ENCODE results near the gene NEO1. TPM values are rescaled to one million over a fixed set of nuclear protein-coding genes. Genes with fewer than 3 reads are reported as not detected.

NEO1 gene
- total RNA-seq, 1 donor from 2014 or later, result 136 TPM

DNA sequence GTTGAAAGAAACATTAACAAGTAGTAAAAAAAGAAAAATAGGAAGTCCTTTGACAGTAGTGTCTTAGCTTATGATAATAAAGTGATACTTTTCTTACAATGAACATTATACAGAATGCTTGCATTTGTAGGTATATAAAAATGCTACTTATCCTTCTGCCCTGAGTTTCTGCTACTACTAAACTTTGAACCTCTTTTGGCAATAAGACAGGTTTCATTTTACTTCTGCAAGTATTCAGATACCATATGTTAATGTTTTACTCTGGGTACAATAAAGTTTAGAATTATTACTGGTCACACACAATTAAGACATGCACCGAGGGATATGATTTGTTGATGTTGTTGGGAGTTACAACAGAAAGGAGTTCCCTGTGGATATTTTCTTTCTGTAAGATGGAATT is 57.9 kb downstream of the NEO1 start:
- no peak for DNase-seq (ENCODE audit: low spot score in 2 of 2, unreplicated experiment in 2 of 2)
- Mint-ChIP-seq H3K4me3 (no peak overlapping the region), H3K36me3 (no peaks in the 10 kb centered on the region), H3K9me3 (no peaks in the 10 kb centered on the region), H3K27ac (no peak overlapping the region), H3K27me3 (ENCODE audit: low read depth) (no peaks in the 10 kb centered on the region), H3K4me1 (no peaks in the 10 kb centered on the region)
- TF ChIP-seq, protein P1, sequence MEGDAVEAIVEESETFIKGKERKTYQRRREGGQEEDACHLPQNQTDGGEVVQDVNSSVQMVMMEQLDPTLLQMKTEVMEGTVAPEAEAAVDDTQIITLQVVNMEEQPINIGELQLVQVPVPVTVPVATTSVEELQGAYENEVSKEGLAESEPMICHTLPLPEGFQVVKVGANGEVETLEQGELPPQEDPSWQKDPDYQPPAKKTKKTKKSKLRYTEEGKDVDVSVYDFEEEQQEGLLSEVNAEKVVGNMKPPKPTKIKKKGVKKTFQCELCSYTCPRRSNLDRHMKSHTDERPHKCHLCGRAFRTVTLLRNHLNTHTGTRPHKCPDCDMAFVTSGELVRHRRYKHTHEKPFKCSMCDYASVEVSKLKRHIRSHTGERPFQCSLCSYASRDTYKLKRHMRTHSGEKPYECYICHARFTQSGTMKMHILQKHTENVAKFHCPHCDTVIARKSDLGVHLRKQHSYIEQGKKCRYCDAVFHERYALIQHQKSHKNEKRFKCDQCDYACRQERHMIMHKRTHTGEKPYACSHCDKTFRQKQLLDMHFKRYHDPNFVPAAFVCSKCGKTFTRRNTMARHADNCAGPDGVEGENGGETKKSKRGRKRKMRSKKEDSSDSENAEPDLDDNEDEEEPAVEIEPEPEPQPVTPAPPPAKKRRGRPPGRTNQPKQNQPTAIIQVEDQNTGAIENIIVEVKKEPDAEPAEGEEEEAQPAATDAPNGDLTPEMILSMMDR (IDR thresholded peaks at IDR 0.05; ENCODE audit: unreplicated experiment), result no peak

GRCh38 chr15:73114064-73114463 is 61.8 kb downstream of the NEO1 start:
- no peak for DNase-seq (ENCODE audit: low spot score in 2 of 2, unreplicated experiment in 2 of 2)
- Mint-ChIP-seq H3K9me3 (no peaks in the 10 kb centered on the region), H3K27me3 (ENCODE audit: low read depth) (no peaks in the 10 kb centered on the region), H3K27ac (no peak overlapping the region), H3K4me3 (no peak overlapping the region), H3K36me3 (peaks cover 11% of the 10 kb centered on the region), H3K4me1 (no peaks in the 10 kb centered on the region)
- TF ChIP-seq, protein P1 (IDR thresholded peaks at IDR 0.05; ENCODE audit: unreplicated experiment), result no peak

DNA sequence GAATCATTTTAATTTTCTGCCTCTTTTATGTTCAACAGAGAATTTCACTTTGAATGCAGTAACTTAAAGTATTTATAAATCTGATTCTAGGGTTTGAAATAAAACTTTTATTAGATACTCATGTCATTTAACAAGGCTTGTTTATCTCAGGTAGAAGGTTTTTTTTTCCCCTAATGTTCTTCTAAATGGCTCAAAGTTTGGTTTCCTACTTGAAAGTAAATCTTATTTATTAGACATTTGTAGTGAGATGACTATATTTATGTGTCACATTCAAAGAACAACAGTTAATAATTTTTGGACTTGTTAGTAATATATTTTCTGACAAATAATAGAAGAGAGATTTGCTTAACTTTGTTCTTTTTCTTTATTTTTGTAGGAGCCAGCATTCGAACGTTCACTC is 63.9 kb downstream of the NEO1 start:
- DNase-seq (ENCODE audit: low spot score in 2 of 2, unreplicated experiment in 2 of 2), result no peak
- no peaks in the 10 kb centered on the region for H3K9me3 Mint-ChIP-seq
- H3K27me3 Mint-ChIP-seq (ENCODE audit: low read depth), result no peaks in the 10 kb centered on the region
- peaks cover 13% of the 10 kb centered on the region for H3K36me3 Mint-ChIP-seq
- TF ChIP-seq, protein P1 (IDR thresholded peaks at IDR 0.05; ENCODE audit: unreplicated experiment), result no peak
- H3K27ac Mint-ChIP-seq, result no peak overlapping the region
- no peaks in the 10 kb centered on the region for H3K4me1 Mint-ChIP-seq
- H3K4me3 Mint-ChIP-seq, result no peak overlapping the region

DNA sequence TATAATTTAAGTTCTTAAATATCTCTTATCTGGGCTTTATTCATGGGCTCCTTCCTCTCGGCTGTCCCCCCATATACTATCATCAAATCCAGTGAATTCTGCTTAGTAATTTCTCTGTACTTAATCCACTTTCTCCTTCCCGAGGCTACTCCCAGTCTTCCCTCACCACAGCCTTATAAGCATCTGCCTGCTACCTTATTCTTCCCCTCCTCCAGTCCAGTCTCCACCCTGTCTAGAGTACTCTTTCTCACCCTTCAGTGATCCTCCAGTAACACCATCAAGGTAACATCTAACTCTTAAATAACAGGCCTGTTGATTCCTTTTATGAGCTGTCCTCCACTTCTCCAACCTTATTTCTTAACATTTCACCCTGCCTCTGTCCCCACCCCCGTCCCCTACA is 65.8 kb downstream of the NEO1 start:
- H3K9me3 Mint-ChIP-seq, result no peaks in the 10 kb centered on the region
- H3K4me3 Mint-ChIP-seq, result no peak overlapping the region
- peaks cover 15% of the 10 kb centered on the region for H3K36me3 Mint-ChIP-seq
- DNase-seq (ENCODE audit: low spot score in 2 of 2, unreplicated experiment in 2 of 2), result no peak
- H3K4me1 Mint-ChIP-seq, result no peaks in the 10 kb centered on the region
- H3K27ac Mint-ChIP-seq, result no peak overlapping the region
- TF ChIP-seq, protein P1 (IDR thresholded peaks at IDR 0.05; ENCODE audit: unreplicated experiment), result no peak
- no peaks in the 10 kb centered on the region for H3K27me3 Mint-ChIP-seq (ENCODE audit: low read depth)

DNA sequence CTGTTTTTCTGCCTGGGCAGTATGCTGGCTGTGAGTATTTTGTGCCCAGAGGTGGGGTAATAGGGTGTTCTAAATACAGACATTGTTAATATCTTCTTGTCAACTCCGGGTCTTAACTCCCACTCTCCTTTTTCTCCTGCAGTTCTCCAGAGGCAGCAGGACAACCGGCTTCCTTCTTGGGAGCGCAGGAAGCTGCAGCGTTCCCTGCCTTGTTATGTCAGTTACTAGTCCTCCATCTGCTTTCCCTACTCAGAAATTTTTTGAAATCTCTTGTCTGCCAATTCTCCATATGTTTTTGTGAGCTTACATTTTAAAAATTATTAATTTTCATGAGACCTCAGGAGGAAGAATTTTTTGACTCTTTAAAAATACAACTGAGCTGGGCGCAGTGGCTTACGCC is 67.2 kb downstream of the NEO1 start:
- TF ChIP-seq, protein P1 (IDR thresholded peaks at IDR 0.05; ENCODE audit: unreplicated experiment), result no peak
- H3K9me3 Mint-ChIP-seq, result no peaks in the 10 kb centered on the region
- no peak overlapping the region for H3K27ac Mint-ChIP-seq
- no peaks in the 10 kb centered on the region for H3K4me1 Mint-ChIP-seq
- peaks cover 25% of the 10 kb centered on the region for H3K36me3 Mint-ChIP-seq
- H3K27me3 Mint-ChIP-seq (ENCODE audit: low read depth), result no peaks in the 10 kb centered on the region
- no peak overlapping the region for H3K4me3 Mint-ChIP-seq
- no peak for DNase-seq (ENCODE audit: low spot score in 2 of 2, unreplicated experiment in 2 of 2)

GRCh38 chr15:73120269-73120668 is 68.0 kb downstream of the NEO1 start:
- H3K4me3 Mint-ChIP-seq, result no peak overlapping the region
- TF ChIP-seq, protein P1 (IDR thresholded peaks at IDR 0.05; ENCODE audit: unreplicated experiment), result no peak
- peaks cover 27% of the 10 kb centered on the region for H3K36me3 Mint-ChIP-seq
- no peaks in the 10 kb centered on the region for H3K9me3 Mint-ChIP-seq
- H3K27me3 Mint-ChIP-seq (ENCODE audit: low read depth), result no peaks in the 10 kb centered on the region
- DNase-seq (ENCODE audit: low spot score in 2 of 2, unreplicated experiment in 2 of 2), result no peak
- no peak overlapping the region for H3K27ac Mint-ChIP-seq
- no peaks in the 10 kb centered on the region for H3K4me1 Mint-ChIP-seq
